Measurements from ENCODE around the gene RAB25.

Gene RAB25

DNA sequence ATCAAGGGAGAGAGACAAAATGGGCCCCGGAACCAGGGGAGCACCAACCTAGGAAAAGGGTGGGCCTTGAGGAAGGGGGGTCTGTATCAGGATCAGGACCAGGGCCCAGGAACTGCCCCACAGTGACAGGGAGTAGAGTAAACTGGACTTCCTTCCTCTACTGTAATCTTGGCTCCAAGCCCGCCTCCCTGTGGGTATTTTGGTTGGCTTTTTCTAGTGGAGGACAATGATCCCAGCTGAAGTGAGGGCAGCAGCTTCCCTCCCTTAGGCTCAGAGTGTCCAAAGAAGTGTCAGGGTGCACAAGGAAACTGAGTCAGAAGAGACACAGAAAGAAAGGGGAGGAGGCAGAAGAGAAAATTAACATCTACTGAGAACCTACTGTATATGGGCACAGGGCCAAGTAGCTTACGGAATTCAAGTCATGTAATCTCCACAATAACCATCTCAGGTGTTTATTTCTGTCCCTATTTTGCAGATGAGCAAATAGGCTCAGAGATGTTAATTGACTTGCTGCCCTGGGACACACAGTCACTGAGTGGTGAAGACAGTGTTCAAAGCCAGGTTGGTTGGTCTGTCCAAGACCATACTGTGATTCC is 12.2 kb upstream of the RAB25 start:
- H3K36me3 ChIP-seq (ENCODE audit: control insufficient read depth in 2 of 2, insufficient read depth in 1 of 2, low read length in 2 of 2), result peaks cover 8 to 61% of the 10 kb centered on the region in 2 experiments; a peak in 2 of 3 replicates
- H3K4me1 ChIP-seq (ENCODE audit: control insufficient read depth, insufficient read depth, low read length), result no peaks in the 10 kb centered on the region
- POLR2A ChIA-PET, result no interaction called here
- CTCF ChIA-PET, result interaction anchor here (1.2 to 1.3 kb wide), 2 partner anchors 18 to 59 kb away, joined by 3 read pairs; no protein-coding TSS in a partner anchor
- no peak overlapping the region for H3K4me3 ChIP-seq (ENCODE audit: low read depth, low read length)
- H3K9me3 ChIP-seq (ENCODE audit: control insufficient read depth, insufficient read depth, low read depth, low read length), result no peaks in the 10 kb centered on the region
- TF ChIP-seq ZNF549 (tag by site-specific recombination; IDR thresholded peaks at IDR 0.05), result no peak
- TF ChIP-seq, protein P1, sequence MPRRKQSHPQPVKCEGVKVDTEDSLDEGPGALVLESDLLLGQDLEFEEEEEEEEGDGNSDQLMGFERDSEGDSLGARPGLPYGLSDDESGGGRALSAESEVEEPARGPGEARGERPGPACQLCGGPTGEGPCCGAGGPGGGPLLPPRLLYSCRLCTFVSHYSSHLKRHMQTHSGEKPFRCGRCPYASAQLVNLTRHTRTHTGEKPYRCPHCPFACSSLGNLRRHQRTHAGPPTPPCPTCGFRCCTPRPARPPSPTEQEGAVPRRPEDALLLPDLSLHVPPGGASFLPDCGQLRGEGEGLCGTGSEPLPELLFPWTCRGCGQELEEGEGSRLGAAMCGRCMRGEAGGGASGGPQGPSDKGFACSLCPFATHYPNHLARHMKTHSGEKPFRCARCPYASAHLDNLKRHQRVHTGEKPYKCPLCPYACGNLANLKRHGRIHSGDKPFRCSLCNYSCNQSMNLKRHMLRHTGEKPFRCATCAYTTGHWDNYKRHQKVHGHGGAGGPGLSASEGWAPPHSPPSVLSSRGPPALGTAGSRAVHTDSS (tag by site-specific recombination; IDR thresholded peaks at IDR 0.05), result no peak
- no peak for TF ChIP-seq REPIN1 (tag by site-specific recombination; IDR thresholded peaks at IDR 0.05; ENCODE audit: low read depth)
- no peak for TF ChIP-seq ZBTB8A (tag by site-specific recombination; IDR thresholded peaks at IDR 0.05)
- TF ChIP-seq ZBTB7A (tag by site-specific recombination; IDR thresholded peaks at IDR 0.05; ENCODE audit: low read depth), result no peak
- no peak for TF ChIP-seq ZNF791 (tag by site-specific recombination; IDR thresholded peaks at IDR 0.05)
- no peak for TF ChIP-seq OSR2 (tag by site-specific recombination; IDR thresholded peaks at IDR 0.05)
- no peak for TF ChIP-seq KLF1 (tag by site-specific recombination; IDR thresholded peaks at IDR 0.05)
- no peak for TF ChIP-seq ZBTB1 (tag by site-specific recombination; IDR thresholded peaks at IDR 0.05)
- no peak for TF ChIP-seq ZNF704 (tag by site-specific recombination; IDR thresholded peaks at IDR 0.05)
- TF ChIP-seq ZNF621 (tag by site-specific recombination; IDR thresholded peaks at IDR 0.05), result no peak
- H3K27ac ChIP-seq (ENCODE audit: extremely low read depth, low read depth, low read length), result no peak overlapping the region

GRCh38 chr1:156050376-156050775 is 10.6 kb upstream of the RAB25 start:
- POLR2A ChIA-PET, result no interaction called here

More at GRCh38 chr1:156050376-156050775, 10.6 kb upstream of the RAB25 start:
- H3K4me3 ChIP-seq (ENCODE audit: low read depth, low read length), result no peak overlapping the region
- CTCF ChIA-PET, result interaction anchor here (0.8 to 1.2 kb wide), 2 partner anchors 16 to 126 kb away, joined by 3 read pairs; no protein-coding TSS in a partner anchor
- TF ChIP-seq, protein P2, sequence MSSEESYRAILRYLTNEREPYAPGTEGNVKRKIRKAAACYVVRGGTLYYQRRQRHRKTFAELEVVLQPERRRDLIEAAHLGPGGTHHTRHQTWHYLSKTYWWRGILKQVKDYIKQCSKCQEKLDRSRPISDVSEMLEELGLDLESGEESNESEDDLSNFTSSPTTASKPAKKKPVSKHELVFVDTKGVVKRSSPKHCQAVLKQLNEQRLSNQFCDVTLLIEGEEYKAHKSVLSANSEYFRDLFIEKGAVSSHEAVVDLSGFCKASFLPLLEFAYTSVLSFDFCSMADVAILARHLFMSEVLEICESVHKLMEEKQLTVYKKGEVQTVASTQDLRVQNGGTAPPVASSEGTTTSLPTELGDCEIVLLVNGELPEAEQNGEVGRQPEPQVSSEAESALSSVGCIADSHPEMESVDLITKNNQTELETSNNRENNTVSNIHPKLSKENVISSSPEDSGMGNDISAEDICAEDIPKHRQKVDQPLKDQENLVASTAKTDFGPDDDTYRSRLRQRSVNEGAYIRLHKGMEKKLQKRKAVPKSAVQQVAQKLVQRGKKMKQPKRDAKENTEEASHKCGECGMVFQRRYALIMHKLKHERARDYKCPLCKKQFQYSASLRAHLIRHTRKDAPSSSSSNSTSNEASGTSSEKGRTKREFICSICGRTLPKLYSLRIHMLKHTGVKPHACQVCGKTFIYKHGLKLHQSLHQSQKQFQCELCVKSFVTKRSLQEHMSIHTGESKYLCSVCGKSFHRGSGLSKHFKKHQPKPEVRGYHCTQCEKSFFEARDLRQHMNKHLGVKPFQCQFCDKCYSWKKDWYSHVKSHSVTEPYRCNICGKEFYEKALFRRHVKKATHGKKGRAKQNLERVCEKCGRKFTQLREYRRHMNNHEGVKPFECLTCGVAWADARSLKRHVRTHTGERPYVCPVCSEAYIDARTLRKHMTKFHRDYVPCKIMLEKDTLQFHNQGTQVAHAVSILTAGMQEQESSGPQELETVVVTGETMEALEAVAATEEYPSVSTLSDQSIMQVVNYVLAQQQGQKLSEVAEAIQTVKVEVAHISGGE (tag by site-specific recombination; conservative IDR thresholded peaks at IDR 0.05; ENCODE audit: low read depth), result no peak
- TF ChIP-seq ZBTB48 (tag by site-specific recombination; IDR thresholded peaks at IDR 0.05) (no peak), ZNF473 (tag by site-specific recombination; IDR thresholded peaks at IDR 0.05) (no peak), ZXDB (tag by site-specific recombination; IDR thresholded peaks at IDR 0.05) (no peak), ZBTB7A (tag by site-specific recombination; IDR thresholded peaks at IDR 0.05; ENCODE audit: low read depth) (no peak), ZNF707 (tag by site-specific recombination; IDR thresholded peaks at IDR 0.05) (no peak), SALL2 (tag by site-specific recombination; IDR thresholded peaks at IDR 0.05; ENCODE audit: borderline replicate concordance) (no peak), YY1 (tag by site-specific recombination; IDR thresholded peaks at IDR 0.05) (no peak), MEIS1 (CRISPR knock-in tag; IDR thresholded peaks at IDR 0.05; ENCODE audit: borderline replicate concordance) (no peak), ZNF175 (tag by site-specific recombination; IDR thresholded peaks at IDR 0.05) (no peak), ZNF791 (tag by site-specific recombination; IDR thresholded peaks at IDR 0.05) (no peak), ZNF362 (tag by site-specific recombination; IDR thresholded peaks at IDR 0.05) (no peak), KLF10 (tag by site-specific recombination; IDR thresholded peaks at IDR 0.05) (no peak), ZNF292 (tag by site-specific recombination; IDR thresholded peaks at IDR 0.05; ENCODE audit: borderline replicate concordance, low read depth) (no peak), ZNF24 (tag by site-specific recombination; IDR thresholded peaks at IDR 0.05) (no peak), ZNF596 (tag by site-specific recombination; IDR thresholded peaks at IDR 0.05) (no peak)
- TF ChIP-seq, protein P3, sequence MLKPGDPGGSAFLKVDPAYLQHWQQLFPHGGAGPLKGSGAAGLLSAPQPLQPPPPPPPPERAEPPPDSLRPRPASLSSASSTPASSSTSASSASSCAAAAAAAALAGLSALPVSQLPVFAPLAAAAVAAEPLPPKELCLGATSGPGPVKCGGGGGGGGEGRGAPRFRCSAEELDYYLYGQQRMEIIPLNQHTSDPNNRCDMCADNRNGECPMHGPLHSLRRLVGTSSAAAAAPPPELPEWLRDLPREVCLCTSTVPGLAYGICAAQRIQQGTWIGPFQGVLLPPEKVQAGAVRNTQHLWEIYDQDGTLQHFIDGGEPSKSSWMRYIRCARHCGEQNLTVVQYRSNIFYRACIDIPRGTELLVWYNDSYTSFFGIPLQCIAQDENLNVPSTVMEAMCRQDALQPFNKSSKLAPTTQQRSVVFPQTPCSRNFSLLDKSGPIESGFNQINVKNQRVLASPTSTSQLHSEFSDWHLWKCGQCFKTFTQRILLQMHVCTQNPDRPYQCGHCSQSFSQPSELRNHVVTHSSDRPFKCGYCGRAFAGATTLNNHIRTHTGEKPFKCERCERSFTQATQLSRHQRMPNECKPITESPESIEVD (tag by site-specific recombination; IDR thresholded peaks at IDR 0.05), result no peak
- H3K27ac ChIP-seq (ENCODE audit: extremely low read depth, low read depth, low read length), result no peak overlapping the region
- H3K4me1 ChIP-seq (ENCODE audit: control insufficient read depth, insufficient read depth, low read length), result no peaks in the 10 kb centered on the region
- no peaks in the 10 kb centered on the region for H3K9me3 ChIP-seq (ENCODE audit: control insufficient read depth, insufficient read depth, low read depth, low read length)
- H3K36me3 ChIP-seq (ENCODE audit: control insufficient read depth in 2 of 2, insufficient read depth in 1 of 2, low read length in 2 of 2), result peaks cover 8 to 47% of the 10 kb centered on the region in 2 experiments; a peak in 2 of 3 replicates

Measured in HEK293 (cell line).